K562 (cell line): ENCODE results near the gene LMAN1L.

Experiments
- ELF4 ChIP-seq: fragments of 450-650 bp; formaldehyde crosslinking; IDR thresholded peaks from 2 replicates; pipeline ENCODE4 v1.4.0; 2022; ENCODE audit warnings: missing genetic modification characterization
- GATAD2A ChIP-seq: fragments of 450-650 bp; IDR thresholded peaks from 2 replicates; pipeline ENCODE4 v1.6.1; 2017
- HMG20A ChIP-seq: fragments of 450-650 bp; formaldehyde crosslinking; conservative IDR thresholded peaks from 2 replicates; pipeline ENCODE4 v1.4.0; 2020; ENCODE audit warnings: mild to moderate bottlenecking, mixed read lengths
- KLF13 ChIP-seq: fragments of 450-650 bp; IDR thresholded peaks from 2 replicates; pipeline ENCODE4 v1.6.1; 2016; ENCODE audit warnings: missing genetic modification characterization, low read depth, mild to moderate bottlenecking, missing compliant biosample characterization, moderate library complexity, borderline replicate concordance
- MAFK ChIP-seq: IDR thresholded peaks from 2 replicates; pipeline ENCODE4 v1.6.1; 2011; ENCODE audit warnings: low read length, improper control_type of control experiment
- TARDBP ChIP-seq: fragments of 450-650 bp; IDR thresholded peaks from 2 replicates; pipeline ENCODE4 v1.6.1; 2016
- ZNF174 ChIP-seq: fragments of 250-450 bp; sonication (Bioruptor Pico); IDR thresholded peaks from 2 replicates; pipeline ENCODE4 v1.4.0; 2020; ENCODE audit warnings: mild to moderate bottlenecking

- TF ChIP-seq ELF4 (CRISPR knock-in tag) (no peak), KLF13 (tag) (no peak), HMG20A (CRISPR knock-in tag) (no peak), GATAD2A (no peak), TARDBP (no peak), ZNF174 (CRISPR knock-in tag) (no peak), MAFK (no peak)
These were observed 19.3 kb downstream of the LMAN1L start for GRCh38 chr15:74831813-74832495.
